GM19324 (cell line): Measurements from ENCODE around the gene NCAN.
A peak's percentile ranks its signal among the peaks of the same experiment; 100 is the strongest.
"Not testable (repeated sequence)": the region's sequence is repeated elsewhere in the genome, so short reads cannot be mapped to it uniquely, and the experiment has no call there.

ENCODE experiments used
- ATAC-seq: cut with Tn5 transposase; IDR thresholded peaks from one replicate; pipeline ENCODE4 v1.9.1; 2021; ENCODE audit warnings: mild to moderate bottlenecking, moderate library complexity; ENCODE audit not compliant: unreplicated experiment, low FRiP score

The NCAN gene

GRCh38 chr19:19192910-19193423 lies 18.8 kb upstream of the NCAN start:
- no peak for ATAC-seq

- no peak for ATAC-seq
Measured at GRCh38 chr19:19193926-19194325, 17.8 kb upstream of the NCAN start.

- no peak for ATAC-seq
Measured at GRCh38 chr19:19201697-19202630, 9.8 kb upstream of the NCAN start.

GRCh38 chr19:19202707-19203011 lies 9.1 kb upstream of the NCAN start:
- no peak for ATAC-seq

- peak; percentile 75 for ATAC-seq
Measured at GRCh38 chr19:19203012-19203856, 8.5 kb upstream of the NCAN start, which contains the start of gene NR2C2AP. Gene NR2C2AP, minus strand, starts transcription at chr19:19203414. Its CDS starts 354 bp downstream, at chr19:19203060.

GRCh38 chr19:19204181-19204580 lies 7.6 kb upstream of the NCAN start:
- no peak for ATAC-seq

GRCh38 chr19:19205416-19206410 lies 6.0 kb upstream of the NCAN start:
- no peak for ATAC-seq

- ATAC-seq: no peak
Measured at GRCh38 chr19:19206938-19207337, 4.8 kb upstream of the NCAN start.

GRCh38 chr19:19207637-19208572 lies 3.9 kb upstream of the NCAN start:
- no peak for ATAC-seq

- no peak for ATAC-seq
Measured at GRCh38 chr19:19209372-19209771, 2.4 kb upstream of the NCAN start.

GRCh38 chr19:19212916-19213315 lies 1.2 kb downstream of the NCAN start:
- no peak for ATAC-seq

- no peak for ATAC-seq
Measured at GRCh38 chr19:19213426-19214158, 1.8 kb downstream of the NCAN start.

GRCh38 chr19:19214159-19214490 lies 2.4 kb downstream of the NCAN start:
- ATAC-seq: no peak

- no peak for ATAC-seq
Measured at GRCh38 chr19:19214892-19215291, 3.1 kb downstream of the NCAN start.

- ATAC-seq: no peak
Measured at GRCh38 chr19:19215792-19216191, 4.0 kb downstream of the NCAN start.

GRCh38 chr19:19217099-19217498 lies 5.3 kb downstream of the NCAN start:
- ATAC-seq: no peak

- ATAC-seq: no peak
Measured at GRCh38 chr19:19218911-19219310, 7.2 kb downstream of the NCAN start.

- not testable (repeated sequence) for ATAC-seq
Measured at GRCh38 chr19:19221000-19221399, 9.2 kb downstream of the NCAN start.
